Astrocyte of the spinal cord (primary cell): Measurements from ENCODE around the gene YBX3.

Experiments used
- DNase-seq: peaks from one replicate; pipeline ENCODE4 v3.0.0; 2011; ENCODE audit warnings: low read depth, low spot score
- H3K4me3 ChIP-seq: 2 replicates; pipeline ENCODE4 v1.5.1; 2011; ENCODE audit warnings: low read depth, mild to moderate bottlenecking, low read length, moderate library complexity
- CTCF ChIP-seq: IDR thresholded peaks from 2 replicates; pipeline ENCODE4 v1.5.1; 2012; ENCODE audit warnings: low read depth, mild to moderate bottlenecking, low read length, inconsistent platforms
- in situ Hi-C: cut with HindIII; loops from 2 replicates; pipeline ENCODE4 v1.10.0; 2017; ENCODE audit warnings: low sequenced_read_pairs

The YBX3 gene

DNA sequence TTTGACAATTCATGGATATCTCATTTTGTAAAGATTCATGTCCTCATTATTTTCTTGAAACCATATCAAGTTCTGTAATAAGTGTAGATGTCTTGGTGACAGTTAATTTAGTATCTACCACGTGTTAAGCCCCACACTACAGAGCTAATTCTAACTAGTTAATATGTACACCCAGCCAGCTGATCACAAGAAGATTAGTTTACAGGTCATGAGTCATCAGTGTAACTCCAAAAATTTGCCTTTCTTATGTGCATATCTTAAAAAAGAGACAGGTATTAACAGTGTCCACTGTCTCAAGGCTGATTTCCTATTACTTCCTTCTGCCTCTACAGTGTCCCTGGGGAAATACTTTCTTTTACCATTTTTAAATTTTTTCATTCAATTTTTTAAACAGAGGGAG, 13.3 kb upstream of the YBX3 start:
- no peak for DNase-seq
- no peak for TF ChIP-seq CTCF
- in situ Hi-C loops = no loop called here
- no peak overlapping the region for H3K4me3 ChIP-seq

- no peak overlapping the region for H3K4me3 ChIP-seq
- DNase-seq = no peak
- no peak for TF ChIP-seq CTCF
- in situ Hi-C loops = no loop called here
Measured at GRCh38 chr12:10735428-10735827, 12.3 kb upstream of the YBX3 start.

DNA sequence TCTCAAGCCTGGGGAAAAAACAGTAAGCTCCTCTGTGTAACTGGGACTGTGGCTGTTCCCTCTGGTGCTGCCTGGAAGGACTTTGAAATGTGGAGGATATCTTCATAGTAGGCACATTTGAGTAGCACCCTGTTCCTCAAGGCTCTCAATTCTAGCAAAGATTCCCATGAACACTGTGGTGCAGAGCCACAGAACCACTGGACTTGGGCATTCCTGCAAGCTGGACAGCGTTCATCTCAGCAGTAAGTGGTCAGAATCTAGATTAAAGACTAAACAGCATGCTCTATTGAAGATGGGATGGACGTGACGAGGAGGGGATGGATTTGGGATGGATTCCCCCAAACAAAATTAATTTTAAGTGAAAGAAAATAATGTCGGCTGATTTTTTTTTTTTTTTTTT, 9.4 kb upstream of the YBX3 start:
- H3K4me3 ChIP-seq = no peak overlapping the region
- in situ Hi-C loops = no loop called here
- no peak for TF ChIP-seq CTCF
- no peak for DNase-seq

- no peak for TF ChIP-seq CTCF
- no peak for DNase-seq
- no peak overlapping the region for H3K4me3 ChIP-seq
- in situ Hi-C loops = no loop called here
Measured at GRCh38 chr12:10732066-10732465, 8.9 kb upstream of the YBX3 start.

DNA sequence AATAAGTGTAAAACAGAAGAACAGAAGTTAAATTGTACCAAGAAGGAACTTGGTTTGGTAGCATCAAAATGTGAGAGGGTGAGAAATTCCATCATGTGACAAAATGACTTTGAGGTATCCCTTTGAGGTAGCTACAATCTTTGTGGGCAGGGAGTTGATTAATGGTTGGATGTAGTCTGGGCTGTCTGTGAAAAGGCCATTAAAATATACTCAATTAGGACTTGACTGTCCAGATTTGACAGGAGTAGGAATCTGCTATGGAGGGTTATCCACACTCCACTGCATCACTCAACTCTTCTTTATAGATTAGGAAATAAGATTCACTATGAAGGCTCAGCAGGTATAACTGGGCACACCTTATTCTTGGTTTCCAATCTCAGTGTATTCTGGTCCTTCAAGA, 7.4 kb upstream of the YBX3 start:
- H3K4me3 ChIP-seq = no peak overlapping the region
- in situ Hi-C loops = no loop called here
- no peak for TF ChIP-seq CTCF
- no peak for DNase-seq

- no peak for DNase-seq
- no peak for TF ChIP-seq CTCF
- H3K4me3 ChIP-seq = no peak overlapping the region
- in situ Hi-C loops = no loop called here
Measured at GRCh38 chr12:10728091-10728490, 5.0 kb upstream of the YBX3 start.

DNA sequence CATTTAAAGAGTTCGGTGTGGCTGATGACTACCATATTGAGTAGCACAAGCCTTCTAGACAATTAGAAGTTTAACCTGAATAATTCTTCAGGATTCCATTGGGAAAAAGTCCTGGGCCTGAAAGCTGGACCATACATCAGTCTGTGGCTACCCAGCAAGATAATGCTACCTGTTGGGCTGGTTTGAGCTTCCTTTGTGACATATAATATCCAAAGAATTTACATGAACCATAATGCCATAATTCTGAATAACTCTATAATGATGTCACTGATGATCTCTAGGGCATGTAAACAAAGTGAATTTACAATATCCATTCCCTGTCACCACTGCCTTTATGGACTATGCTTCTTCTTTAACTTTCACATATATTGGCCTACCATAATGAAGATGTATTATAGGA, 3.8 kb upstream of the YBX3 start:
- no peak for DNase-seq
- in situ Hi-C loops = no loop called here

More for the DNA sequence above, 3.8 kb upstream of the YBX3 start:
- TF ChIP-seq CTCF = no peak
- H3K4me3 ChIP-seq = no peak overlapping the region
